AG09309 (cell line): ENCODE measurements around the gene PLCL2.

Experiments
- DNase-seq: peaks from one replicate; pipeline ENCODE4 v3.0.0-alpha.2; 2010; ENCODE audit warnings: low read depth
- H3K4me3 ChIP-seq: 2 replicates; pipeline ENCODE4 v1.5.1; 2011; ENCODE audit warnings: mild to moderate bottlenecking, low read depth, low read length, moderate library complexity; ENCODE audit not compliant: control insufficient read depth
- CTCF ChIP-seq: IDR thresholded peaks from 2 replicates; pipeline ENCODE4 v1.5.1; 2011; ENCODE audit warnings: mild to moderate bottlenecking, low read depth, low read length, inconsistent platforms; ENCODE audit not compliant: insufficient read depth, control insufficient read depth; ENCODE audit errors: missing control alignments

The PLCL2 gene

GRCh38 chr3:17047894-17048293 lies 163.1 kb downstream of the PLCL2 start:
- no peak overlapping the region for H3K4me3 ChIP-seq
- no peak for TF ChIP-seq CTCF
- DNase-seq = no peak

DNA sequence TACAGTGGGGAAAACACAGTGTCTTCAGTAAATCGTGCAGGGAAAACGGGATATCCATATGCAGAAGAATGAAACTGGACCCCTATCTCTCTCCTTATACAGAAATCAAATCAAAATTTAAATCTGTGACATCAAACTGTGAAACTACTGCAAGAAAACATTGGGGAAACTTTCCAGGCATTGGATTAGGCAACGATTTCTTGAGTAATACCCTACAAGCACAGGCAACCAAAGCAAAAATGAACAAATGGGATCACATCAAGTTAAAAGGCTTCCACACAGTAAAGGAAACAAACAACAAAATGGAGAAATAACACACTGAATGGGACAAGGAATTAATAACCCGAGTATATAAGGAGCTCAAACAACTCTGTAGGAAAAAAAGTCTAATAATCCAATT lies 165.3 kb downstream of the PLCL2 start:
- no peak for TF ChIP-seq CTCF
- DNase-seq = no peak

DNA sequence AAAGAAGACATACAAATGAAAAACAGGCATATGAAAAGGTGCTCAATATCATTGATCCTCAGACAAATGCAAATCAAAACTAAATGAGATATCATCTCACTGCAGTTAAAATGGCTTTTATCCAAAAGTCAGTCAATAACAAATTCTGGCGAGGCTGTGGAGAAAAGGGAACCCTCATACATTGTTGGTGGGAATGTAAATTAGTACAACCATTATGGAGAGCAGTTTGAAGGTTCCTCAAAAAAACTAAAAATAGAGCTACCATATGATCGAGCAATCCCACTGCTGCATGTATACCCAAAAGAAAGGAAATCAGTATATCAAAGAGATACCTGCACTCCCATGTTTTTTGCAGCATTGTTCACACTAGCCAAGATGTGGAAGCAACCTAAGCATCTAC lies 165.8 kb downstream of the PLCL2 start:
- TF ChIP-seq CTCF = no peak
- no peak for DNase-seq
- H3K4me3 ChIP-seq = no peak overlapping the region

More for the DNA sequence above, 165.3 kb downstream of the PLCL2 start:
- H3K4me3 ChIP-seq = no peak overlapping the region

DNA sequence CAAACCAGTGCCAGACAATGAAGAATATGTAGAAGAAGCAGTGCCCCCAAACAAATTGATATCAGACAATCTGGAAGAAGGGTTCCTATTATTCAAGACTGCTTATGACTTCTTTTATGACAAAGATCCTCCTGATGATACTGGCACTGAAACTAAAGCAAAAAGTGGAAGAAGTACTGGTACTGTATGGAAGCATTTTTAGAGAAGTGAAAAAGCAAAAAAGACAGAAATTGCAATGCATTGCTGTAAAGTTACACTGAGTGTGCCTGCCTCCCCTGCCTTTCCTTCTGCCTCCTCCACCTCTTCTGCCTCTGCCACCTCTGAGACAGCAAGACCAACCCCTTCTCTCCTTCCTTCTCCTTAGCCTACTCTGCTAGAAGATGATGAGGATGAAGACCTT lies 167.6 kb downstream of the PLCL2 start:
- DNase-seq = no peak
- no peak for TF ChIP-seq CTCF
- H3K4me3 ChIP-seq = no peak overlapping the region

DNA sequence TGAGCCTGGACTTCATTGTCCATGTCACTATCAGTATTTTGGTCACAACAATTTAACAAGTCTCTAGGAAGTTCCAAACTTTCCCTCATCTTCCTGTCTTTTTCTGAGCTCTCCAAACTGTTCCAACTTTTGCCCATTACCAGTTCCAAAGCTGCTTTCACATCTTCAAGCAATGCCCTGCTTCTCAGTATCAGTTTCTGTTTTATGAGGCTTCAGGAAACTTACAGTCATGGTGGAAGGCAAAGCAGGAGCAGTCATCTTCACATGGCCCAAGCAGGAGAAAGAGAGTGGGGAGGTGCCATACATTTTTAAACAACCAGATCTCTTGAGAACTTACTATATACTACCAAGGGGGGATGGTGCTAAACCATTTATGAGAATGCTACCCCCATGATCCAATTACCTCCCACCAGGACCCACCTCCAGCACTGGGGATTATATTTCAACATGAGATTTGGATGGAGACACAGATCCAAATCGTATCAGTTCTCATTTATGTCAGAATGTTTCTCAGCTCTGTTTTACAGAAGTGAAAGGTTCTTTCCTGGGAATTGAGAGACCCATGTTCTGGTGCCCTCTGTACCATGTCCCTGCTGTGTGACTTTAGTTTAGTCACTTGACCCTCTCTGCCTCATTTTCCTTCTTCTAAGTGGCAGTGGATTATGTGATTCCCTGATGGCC lies 169.7 kb downstream of the PLCL2 start:
- no peak for DNase-seq
- no peak for TF ChIP-seq CTCF
- no peak overlapping the region for H3K4me3 ChIP-seq

GRCh38 chr3:17054982-17055343 lies 170.2 kb downstream of the PLCL2 start:
- H3K4me3 ChIP-seq = no peak overlapping the region
- no peak for DNase-seq
- no peak for TF ChIP-seq CTCF
